ENCODE results near the gene CHRNG.

Gene CHRNG

GRCh38 chr2:232586943-232587505 is 47.5 kb downstream of the CHRNG start:
- DNase-seq, result no peak

GRCh38 chr2:232587512-232587911 is 48.0 kb downstream of the CHRNG start:
- no peak for DNase-seq

GRCh38 chr2:232588031-232588430 is 48.5 kb downstream of the CHRNG start:
- DNase-seq, result no peak

GRCh38 chr2:232588680-232589585 is 49.4 kb downstream of the CHRNG start:
- DNase-seq, result no peak

GRCh38 chr2:232592772-232593395 is 53.4 kb downstream of the CHRNG start:
- DNase-seq, result no peak

GRCh38 chr2:232593982-232594381 is 54.5 kb downstream of the CHRNG start:
- no peak for DNase-seq
